GM11168 (cell line): ENCODE results near the gene FADS6.

Source experiments
- in situ Hi-C: fragments of 300-500 bp; cut with MboI; formaldehyde crosslinking; loops from one replicate; pipeline ENCODE4 v1.12.0; 2022; ENCODE audit warnings: low sequenced_read_pairs; ENCODE audit not compliant: unreplicated experiment

The FADS6 gene, protein sequence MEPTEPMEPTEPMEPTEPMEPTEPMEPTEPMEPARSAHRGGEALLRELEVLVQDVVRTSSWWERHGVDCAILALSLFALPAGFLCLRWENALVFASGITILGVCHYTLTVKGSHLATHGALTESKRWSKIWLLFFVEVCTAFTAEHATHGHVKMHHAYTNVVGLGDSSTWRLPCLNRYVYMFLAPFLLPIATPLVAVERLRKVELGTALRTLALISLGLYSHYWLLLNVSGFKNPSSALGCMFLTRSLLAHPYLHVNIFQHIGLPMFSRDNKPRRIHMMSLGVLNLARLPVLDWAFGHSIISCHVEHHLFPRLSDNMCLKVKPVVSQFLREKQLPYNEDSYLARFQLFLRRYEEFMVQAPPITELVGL

DNA sequence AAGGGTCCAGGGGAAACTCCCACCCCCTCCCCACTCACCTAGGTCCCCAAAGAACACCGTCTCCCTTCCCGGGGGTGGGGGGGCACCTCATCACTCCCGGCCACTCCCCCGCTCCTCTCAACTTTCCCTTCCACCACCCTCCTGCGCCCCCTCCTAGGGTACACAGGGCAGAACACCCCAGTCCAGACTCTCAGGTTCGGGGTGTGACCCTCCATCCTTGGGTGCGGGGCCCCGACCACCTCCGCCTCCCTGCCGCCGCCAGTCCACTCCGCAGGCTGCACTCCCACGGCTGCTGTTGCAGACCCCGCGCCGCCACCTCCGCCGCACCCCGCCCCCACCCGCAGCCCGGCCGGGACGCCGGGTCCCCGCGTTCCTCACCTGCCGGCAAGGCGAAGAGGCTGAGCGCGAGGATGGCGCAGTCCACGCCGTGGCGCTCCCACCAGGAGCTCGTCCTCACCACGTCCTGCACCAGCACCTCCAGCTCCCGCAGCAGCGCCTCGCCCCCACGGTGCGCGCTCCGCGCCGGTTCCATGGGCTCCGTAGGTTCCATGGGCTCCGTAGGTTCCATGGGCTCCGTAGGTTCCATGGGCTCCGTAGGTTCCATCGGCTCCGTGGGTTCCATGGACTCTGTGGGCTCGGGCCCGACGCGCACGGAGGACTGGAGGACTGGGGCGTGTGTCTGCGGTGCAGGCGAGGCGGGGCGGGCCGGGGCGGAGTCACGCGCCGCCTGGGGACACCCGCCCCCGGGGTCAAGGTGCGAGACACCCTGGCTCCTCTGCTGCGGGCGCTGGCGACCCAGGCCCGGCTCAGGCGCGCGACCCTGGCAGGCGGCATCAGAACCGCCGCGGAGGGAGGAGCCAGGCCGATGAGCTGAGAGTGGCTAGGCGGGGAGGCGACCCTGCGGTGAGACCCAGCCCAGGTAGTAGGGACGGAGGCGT lies at the start of gene FADS6:
FADS6 (minus strand) TSS at position 660 of the 938 bp plus-strand sequence; CDS start at position 622, 38 bp downstream.
- in situ Hi-C loops: no loop called here

DNA sequence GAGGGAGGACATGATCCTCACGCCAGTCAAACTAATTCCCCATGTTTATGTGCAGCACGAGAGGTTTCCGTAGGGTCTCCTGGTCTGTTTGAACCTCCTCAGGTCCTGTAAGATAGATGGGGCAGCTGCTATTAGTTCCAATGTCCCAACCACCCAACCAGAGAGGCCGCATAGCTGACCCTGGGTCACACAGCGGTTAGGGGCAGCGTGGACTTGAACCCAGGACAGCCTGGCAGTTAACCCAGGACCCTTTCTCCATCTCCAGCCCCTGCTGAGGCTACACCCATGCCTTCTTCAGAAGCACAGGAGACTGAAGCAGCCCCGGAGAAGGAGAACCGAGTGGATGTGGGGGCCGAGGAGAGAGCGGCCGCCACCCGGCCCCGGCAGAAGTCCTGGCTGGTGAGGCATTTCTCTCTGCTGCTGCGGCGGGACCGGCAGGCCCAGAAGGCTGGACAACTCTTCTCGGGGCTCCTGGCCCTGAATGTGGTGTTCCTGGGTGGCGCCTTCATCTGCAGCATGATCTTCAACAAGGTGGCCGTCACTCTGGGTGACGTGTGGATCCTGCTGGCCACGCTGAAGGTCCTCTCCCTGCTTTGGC lies 47.8 kb upstream of the FADS6 start:
- in situ Hi-C loops: no loop called here

- in situ Hi-C loops: no loop called here
Observed at GRCh38 chr17:74939534-74939933, 46.1 kb upstream of the FADS6 start.

GRCh38 chr17:74938194-74938950 lies 44.9 kb upstream of the FADS6 start:
- in situ Hi-C loops: no loop called here

- in situ Hi-C loops: no loop called here
Observed at GRCh38 chr17:74937064-74938051, 43.9 kb upstream of the FADS6 start.

DNA sequence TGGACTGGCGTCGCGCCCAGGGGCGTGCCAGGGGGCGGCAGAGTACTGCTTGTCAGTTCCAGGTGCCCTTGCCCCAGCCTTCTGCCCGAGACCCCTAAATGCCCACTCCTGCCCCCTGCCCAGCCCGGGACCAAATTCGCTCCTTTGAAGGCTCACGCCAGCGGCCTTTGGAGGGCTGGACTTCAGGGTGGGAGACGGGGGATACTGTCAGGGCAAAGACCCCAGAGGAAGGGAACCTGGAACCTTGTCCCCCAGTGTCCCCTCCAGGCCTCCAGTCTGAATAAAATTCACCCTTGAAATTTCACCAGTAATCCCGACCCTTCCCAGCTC lies 43.0 kb upstream of the FADS6 start:
- in situ Hi-C loops: no loop called here

DNA sequence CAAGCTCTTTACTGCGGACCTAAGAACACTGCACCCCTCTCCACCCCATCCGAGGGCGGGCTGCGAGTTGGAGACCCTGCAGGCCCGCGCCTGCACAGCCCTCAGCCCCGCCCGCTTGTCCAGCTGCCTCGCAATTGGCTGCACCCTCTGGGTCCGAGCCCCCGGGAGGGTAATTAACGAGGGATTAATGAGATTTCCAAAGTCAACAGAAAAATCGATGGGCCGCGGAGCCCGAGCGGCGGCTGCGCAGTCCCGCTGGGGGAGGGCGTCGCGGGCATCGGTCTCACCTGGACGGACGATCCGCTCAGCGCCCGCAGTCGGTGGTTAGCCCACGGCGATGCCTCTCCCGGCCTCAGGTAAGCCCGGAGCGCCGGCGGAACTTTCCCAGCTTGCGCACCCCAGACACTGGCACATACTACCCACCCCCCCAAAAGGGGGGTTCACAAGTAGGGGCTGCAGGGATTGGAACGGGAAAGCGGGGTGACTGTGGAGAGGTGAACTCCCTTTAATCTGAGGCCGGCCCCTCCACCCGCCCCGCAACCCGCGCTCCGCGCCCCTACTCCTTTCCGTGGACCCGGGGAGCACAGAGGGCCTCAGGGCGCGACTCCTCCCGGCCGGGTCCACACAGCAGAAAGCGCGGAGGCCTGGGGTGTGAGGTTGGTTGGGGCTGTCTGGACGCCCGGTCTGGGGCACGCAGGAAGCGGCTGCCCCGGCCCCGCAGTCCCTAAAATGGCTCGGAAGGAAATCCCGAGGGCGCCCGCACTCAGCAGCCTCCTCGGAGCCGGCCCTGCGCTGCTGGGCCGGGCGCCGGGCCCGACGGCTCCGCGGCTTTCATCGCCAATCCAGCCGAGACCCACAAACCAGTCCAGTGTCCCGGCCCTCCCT lies 42.4 kb upstream of the FADS6 start, which contains the start of gene OTOP3:
OTOP3 (plus strand) TSS at position 314 of the 885 bp plus-strand sequence; CDS start at position 338, 24 bp downstream.
- in situ Hi-C loops: no loop called here

DNA sequence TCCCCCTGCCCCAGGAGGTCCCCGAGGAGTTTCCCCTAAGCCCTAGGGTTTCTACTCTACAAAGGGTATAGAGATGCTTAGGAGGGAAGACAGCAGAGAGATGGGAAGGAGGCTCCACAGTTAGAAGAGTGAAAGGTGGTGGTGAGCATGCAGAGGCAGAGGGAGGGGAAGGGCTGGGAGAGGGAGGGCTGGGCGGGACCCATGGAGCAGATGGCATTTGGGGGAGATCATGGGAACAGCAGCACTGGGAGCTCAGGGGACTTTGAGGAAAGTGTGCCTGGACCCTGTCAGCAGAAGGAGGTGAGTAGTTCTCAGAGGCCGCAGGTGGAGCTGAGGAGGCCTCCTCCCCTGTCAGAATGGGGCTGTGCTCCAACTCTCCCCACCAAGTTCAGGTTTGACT lies 41.6 kb upstream of the FADS6 start:
- in situ Hi-C loops: no loop called here

GRCh38 chr17:74930535-74931036 lies 37.2 kb upstream of the FADS6 start:
- in situ Hi-C loops: no loop called here

DNA sequence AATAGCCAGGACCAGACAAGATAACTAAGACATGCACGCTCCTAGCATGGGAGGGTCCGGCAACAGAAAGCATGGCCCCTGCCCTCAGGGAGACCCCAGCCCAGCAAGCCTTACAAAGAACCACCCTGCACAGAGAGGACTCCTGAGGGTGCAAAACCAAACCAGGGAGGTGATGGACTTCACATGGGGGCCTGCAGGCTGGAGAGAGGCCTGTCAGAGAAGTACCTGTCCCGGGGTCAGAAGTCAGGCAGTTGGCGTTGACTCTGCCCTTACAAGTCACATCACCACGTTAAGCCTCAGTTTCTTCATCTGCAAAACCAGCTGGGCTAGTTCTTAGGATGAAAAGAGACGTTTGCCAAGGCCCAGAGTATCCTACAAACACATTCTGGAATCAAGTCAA lies 35.4 kb upstream of the FADS6 start:
- in situ Hi-C loops: no loop called here

DNA sequence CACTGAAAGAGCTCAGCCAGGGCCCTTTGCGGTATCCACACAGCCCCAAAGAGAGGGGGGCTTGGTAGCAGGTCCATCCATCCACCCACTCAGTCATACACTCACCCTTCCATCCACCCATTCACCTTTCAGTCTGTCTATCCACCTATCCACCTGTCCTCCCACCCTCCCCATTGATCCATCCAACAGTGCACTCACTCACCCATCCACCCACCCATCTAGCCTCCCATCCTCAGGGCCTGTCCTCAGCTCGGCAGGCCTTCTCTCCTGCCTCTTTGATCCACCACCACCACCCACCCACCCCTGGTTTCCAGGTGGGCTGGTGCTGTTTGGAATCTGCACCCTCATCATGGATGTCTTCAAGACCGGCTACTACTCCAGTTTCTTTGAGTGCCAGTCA lies 31.8 kb upstream of the FADS6 start:
- in situ Hi-C loops: no loop called here

GRCh38 chr17:74924250-74924948 lies 31.0 kb upstream of the FADS6 start, which contains the start of gene OTOP2:
Gene OTOP2, plus strand, starts transcription at chr17:74924273. Its CDS starts 360 bp downstream, at chr17:74924633.
- in situ Hi-C loops: no loop called here

DNA sequence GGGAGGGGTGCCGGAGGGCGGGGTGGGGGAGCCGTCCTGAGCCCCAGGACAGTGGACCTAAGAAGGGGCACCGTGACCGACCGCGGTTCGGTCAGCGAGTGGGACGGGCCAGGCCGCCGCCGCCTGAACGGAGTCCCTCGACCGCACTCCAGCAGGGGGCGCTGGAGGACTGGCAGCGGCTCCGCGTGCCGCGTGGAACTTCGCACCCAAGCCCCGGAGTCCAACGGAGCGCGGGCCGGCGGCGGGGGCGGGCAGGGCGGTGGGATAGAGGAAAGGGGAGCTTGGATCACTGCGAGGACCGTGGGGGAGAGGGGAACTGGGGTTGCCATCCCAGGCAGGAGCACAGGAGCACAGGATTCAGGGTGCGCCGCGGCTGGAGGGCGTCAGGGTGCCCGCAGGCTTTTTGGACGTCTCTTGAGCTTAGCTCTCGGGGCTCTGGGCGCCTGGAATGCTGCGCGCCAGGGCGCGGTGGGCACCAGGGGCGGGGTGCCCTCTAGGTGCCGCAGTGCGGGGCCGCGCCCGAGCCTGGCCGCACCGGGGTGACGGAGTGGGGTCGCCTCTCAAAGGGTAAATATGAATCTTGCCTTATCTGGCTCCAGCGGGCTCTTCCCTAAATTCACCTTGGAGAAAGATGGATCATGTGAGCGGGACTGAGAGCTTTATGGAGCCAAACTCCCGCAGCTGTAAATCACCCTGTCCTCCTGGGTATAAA lies 30.3 kb upstream of the FADS6 start:
- in situ Hi-C loops: no loop called here

- in situ Hi-C loops: no loop called here
Observed at GRCh38 chr17:74922694-74923537, 29.5 kb upstream of the FADS6 start, which contains the start of gene USH1G. Gene USH1G, minus strand, starts transcription at chr17:74923255. Its CDS starts 182 bp downstream, at chr17:74923073.

DNA sequence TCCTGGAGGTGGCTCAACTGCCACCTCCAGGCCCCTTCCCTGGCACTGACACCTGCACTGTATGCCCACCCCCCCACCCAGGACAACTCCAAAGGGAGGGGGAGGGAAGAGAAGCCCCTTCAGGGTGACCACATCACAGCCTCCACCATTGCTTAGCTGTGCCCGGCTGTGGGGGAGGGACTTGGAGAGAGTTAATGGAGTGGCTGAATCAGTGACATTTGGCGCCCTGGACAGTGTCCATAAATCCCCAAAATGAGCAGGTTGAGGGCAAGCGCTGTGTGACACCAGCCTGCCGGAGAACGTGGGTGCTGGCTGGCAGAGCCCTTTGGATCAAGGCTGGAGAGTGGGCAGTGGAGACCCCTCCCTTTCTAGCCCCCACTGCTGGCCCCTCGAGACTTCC lies 28.7 kb upstream of the FADS6 start:
- in situ Hi-C loops: no loop called here

DNA sequence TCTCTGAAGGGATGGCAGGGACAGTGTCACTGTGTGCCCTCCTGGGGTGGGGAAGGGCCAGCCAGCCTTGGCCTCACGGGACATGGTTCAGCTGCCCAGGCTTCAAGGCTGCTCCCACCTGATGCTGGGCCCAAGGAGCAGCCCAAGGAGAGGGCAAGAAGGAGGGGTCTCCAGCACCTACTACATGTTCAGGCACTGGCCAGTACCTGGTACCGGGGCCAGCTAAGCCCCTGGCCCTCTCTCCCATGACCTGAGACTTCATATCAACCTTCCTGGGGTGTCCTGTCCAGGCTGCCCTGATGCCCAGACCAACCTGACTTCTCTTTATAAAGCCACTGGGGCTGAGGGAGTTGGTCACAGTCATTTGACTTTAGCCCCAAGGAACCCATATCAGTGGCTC lies 28.3 kb upstream of the FADS6 start:
- in situ Hi-C loops: no loop called here
